Osteoblast (primary cell): ENCODE data around the gene PBX1. TPM values are rescaled to one million over a fixed set of nuclear protein-coding genes. Genes with fewer than 3 reads are reported as not detected.

ENCODE experiments used
- DNase-seq: peaks from one replicate; pipeline ENCODE4 v3.0.0; 2011; ENCODE audit warnings: low spot score, mixed read lengths; ENCODE audit not compliant: insufficient read length; ENCODE audit errors: missing footprints
- H2AFZ ChIP-seq: 2 replicates; pipeline ENCODE4 v1.6.0; 2011; ENCODE audit warnings: mild to moderate bottlenecking, low read length
- H3K27ac ChIP-seq: 2 replicates; pipeline ENCODE4 v1.5.1; 2011; ENCODE audit warnings: mild to moderate bottlenecking, low read depth, low read length, moderate library complexity
- H3K27me3 ChIP-seq: 2 replicates; pipeline ENCODE4 v1.6.0; 2012; ENCODE audit warnings: mild to moderate bottlenecking, control low read depth, inconsistent platforms, low read length, moderate library complexity; ENCODE audit not compliant: insufficient read depth
- H3K36me3 ChIP-seq: 2 replicates; pipeline ENCODE4 v1.5.1; 2011; ENCODE audit warnings: mild to moderate bottlenecking, low read length, control low read depth, moderate library complexity; ENCODE audit not compliant: insufficient read depth
- H3K4me1 ChIP-seq: 2 replicates; pipeline ENCODE4 v1.5.1; 2011; ENCODE audit warnings: mild to moderate bottlenecking, low read length, control low read depth, moderate library complexity; ENCODE audit not compliant: insufficient read depth
- H3K4me2 ChIP-seq: 2 replicates; pipeline ENCODE4 v1.6.0; 2011; ENCODE audit warnings: mild to moderate bottlenecking, low read length; ENCODE audit not compliant: insufficient read depth
- H3K4me3 ChIP-seq: fragments of 200-600 bp; sonication (generic); 3 replicates; pipeline ENCODE4 v1.5.1; 2012; ENCODE audit warnings: mild to moderate bottlenecking, low read length, inconsistent platforms; ENCODE audit not compliant: insufficient read depth
- H3K79me2 ChIP-seq: 2 replicates; pipeline ENCODE4 v1.6.0; 2012; ENCODE audit warnings: mild to moderate bottlenecking, low read length, control low read depth, inconsistent platforms; ENCODE audit not compliant: insufficient read depth
- H3K9me3 ChIP-seq: 2 replicates; pipeline ENCODE4 v1.5.1; 2011; ENCODE audit warnings: low read depth, low read length, control low read depth
- H4K20me1 ChIP-seq: 2 replicates; pipeline ENCODE4 v1.6.0; 2012; ENCODE audit warnings: mild to moderate bottlenecking, low read length, control low read depth; ENCODE audit not compliant: insufficient read depth
- small RNA-seq: library from RNA; depleted of rRNA; stranded (forward); fragments of <200 nt; gene quantifications from one replicate; pipeline ENCODE3, GENCODE V24; 2012
- total RNA-seq: library from RNA; depleted of rRNA; stranded (reverse); fragments of >200 nt; gene quantifications from 2 replicates; pipeline ENCODE4 v1.2.3, GENCODE V29; 2012
- TF ChIP-seq, protein P1 (sequence below): IDR thresholded peaks from 2 replicates; pipeline ENCODE4 v1.5.1; 2011; ENCODE audit warnings: mild to moderate bottlenecking, low read depth, low read length, moderate library complexity; ENCODE audit errors: extremely low read depth

Gene PBX1
- total RNA-seq, 1 donor = 10.1 TPM

DNA sequence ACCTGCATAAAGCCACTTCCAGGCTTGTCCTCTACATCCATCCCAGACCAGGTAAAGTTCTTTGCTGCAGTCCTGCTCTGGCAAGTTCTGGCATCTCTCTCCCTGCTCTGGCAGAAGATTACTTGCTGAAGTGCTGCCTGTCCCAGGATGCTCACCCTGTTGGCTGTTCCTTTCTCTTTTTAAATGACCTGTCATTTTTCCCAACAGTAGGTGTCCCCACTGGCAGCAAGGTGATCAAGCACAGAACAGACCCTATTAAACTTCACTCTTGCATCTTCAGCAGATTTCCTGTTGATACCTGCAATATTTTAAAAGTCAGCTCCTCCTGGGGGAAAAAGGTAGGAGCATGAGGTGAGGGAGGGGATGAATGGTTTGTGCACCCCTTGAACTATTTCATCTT is 332.6 kb downstream of the PBX1 start:
- Histone ChIP-seq H3K79me2 (no peaks in the 10 kb centered on the region), H3K27me3 (no peaks in the 10 kb centered on the region), H3K27ac (no peak overlapping the region), H3K4me1 (no peaks in the 10 kb centered on the region), H3K4me2 (no peak overlapping the region), H3K4me3 (no peak overlapping the region), H3K9me3 (no peaks in the 10 kb centered on the region), H2AFZ (no peak overlapping the region), H3K36me3 (no peaks in the 10 kb centered on the region), H4K20me1 (no peaks in the 10 kb centered on the region)
- TF ChIP-seq, protein P1, sequence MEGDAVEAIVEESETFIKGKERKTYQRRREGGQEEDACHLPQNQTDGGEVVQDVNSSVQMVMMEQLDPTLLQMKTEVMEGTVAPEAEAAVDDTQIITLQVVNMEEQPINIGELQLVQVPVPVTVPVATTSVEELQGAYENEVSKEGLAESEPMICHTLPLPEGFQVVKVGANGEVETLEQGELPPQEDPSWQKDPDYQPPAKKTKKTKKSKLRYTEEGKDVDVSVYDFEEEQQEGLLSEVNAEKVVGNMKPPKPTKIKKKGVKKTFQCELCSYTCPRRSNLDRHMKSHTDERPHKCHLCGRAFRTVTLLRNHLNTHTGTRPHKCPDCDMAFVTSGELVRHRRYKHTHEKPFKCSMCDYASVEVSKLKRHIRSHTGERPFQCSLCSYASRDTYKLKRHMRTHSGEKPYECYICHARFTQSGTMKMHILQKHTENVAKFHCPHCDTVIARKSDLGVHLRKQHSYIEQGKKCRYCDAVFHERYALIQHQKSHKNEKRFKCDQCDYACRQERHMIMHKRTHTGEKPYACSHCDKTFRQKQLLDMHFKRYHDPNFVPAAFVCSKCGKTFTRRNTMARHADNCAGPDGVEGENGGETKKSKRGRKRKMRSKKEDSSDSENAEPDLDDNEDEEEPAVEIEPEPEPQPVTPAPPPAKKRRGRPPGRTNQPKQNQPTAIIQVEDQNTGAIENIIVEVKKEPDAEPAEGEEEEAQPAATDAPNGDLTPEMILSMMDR = no peak
- no peak for DNase-seq

- Histone ChIP-seq H3K4me3 (no peak overlapping the region), H3K27me3 (no peaks in the 10 kb centered on the region), H3K4me1 (no peaks in the 10 kb centered on the region), H4K20me1 (no peaks in the 10 kb centered on the region), H3K4me2 (no peak overlapping the region), H3K79me2 (no peaks in the 10 kb centered on the region), H3K36me3 (no peaks in the 10 kb centered on the region), H3K9me3 (no peaks in the 10 kb centered on the region), H3K27ac (no peak overlapping the region), H2AFZ (no peak overlapping the region)
- no peak for DNase-seq
- TF ChIP-seq, protein P1 = no peak
Observed at GRCh38 chr1:164895026-164895912, 336.3 kb downstream of the PBX1 start.

GRCh38 chr1:164901031-164901430 is 342.0 kb downstream of the PBX1 start:
- H3K36me3 ChIP-seq = no peaks in the 10 kb centered on the region
- no peaks in the 10 kb centered on the region for H3K4me1 ChIP-seq
- H3K4me2 ChIP-seq = no peak overlapping the region
- TF ChIP-seq, protein P1 = no peak
- no peaks in the 10 kb centered on the region for H3K27me3 ChIP-seq
- no peaks in the 10 kb centered on the region for H3K9me3 ChIP-seq
- no peak overlapping the region for H3K4me3 ChIP-seq
- no peaks in the 10 kb centered on the region for H4K20me1 ChIP-seq
- H3K27ac ChIP-seq = no peak overlapping the region
- H3K79me2 ChIP-seq = no peaks in the 10 kb centered on the region
- DNase-seq = no peak
- H2AFZ ChIP-seq = no peak overlapping the region

Small RNA genes within 50 kb of the gene (small RNA-seq; reads per million reads assigned to genes)
- gene RF00017 (not detected), gene RF00019 (not detected), gene RNU6-171P (not detected)
